Neural crest cell (in vitro differentiated cells): ENCODE results near the gene OBSCN. TPM values are rescaled to one million over a fixed set of nuclear protein-coding genes. Genes with fewer than 3 reads are reported as not detected.

Experiments used
- DNase-seq: peaks from one replicate; pipeline ENCODE4 v3.0.0; 2021; ENCODE audit warnings: low read depth, mixed read lengths, low spot score
- H3K27ac Mint-ChIP-seq: one replicate; pipeline ENCODE4 v1.8.0; 2021; ENCODE audit warnings: mild to moderate bottlenecking, mixed read lengths; ENCODE audit not compliant: unreplicated experiment
- H3K27me3 Mint-ChIP-seq: 2 replicates; pipeline ENCODE4 v1.8.0; 2021; ENCODE audit warnings: low read depth, mild to moderate bottlenecking, mixed read lengths
- H3K36me3 Mint-ChIP-seq: 2 replicates; pipeline ENCODE4 v1.8.0; 2021; ENCODE audit warnings: low read depth, mild to moderate bottlenecking, mixed read lengths
- H3K4me1 Mint-ChIP-seq: 2 replicates; pipeline ENCODE4 v1.8.0; 2021; ENCODE audit warnings: mixed read lengths
- H3K4me3 Mint-ChIP-seq: one replicate; pipeline ENCODE4 v1.8.0; 2021; ENCODE audit warnings: mild to moderate bottlenecking, mixed read lengths
- H3K9me3 Mint-ChIP-seq: 2 replicates; pipeline ENCODE4 v1.8.0; 2021; ENCODE audit warnings: mixed read lengths
- CTCF ChIP-seq: fragments of 200-600 bp; sonication (generic); conservative IDR thresholded peaks from 2 replicates; pipeline ENCODE4 v1.5.0; 2021; ENCODE audit warnings: antibody characterized with exemption, mild to moderate bottlenecking
- total RNA-seq: library from RNA; stranded (reverse); gene quantifications from 2 replicates; pipeline ENCODE4 v1.2.1, GENCODE V29; 2021

OBSCN gene
- total RNA-seq, 1 donor from 2014 or later, result 40.1 TPM

- no peaks in the 10 kb centered on the region for H3K27me3 Mint-ChIP-seq
Measured at GRCh38 chr1:228307218-228308023, 99.6 kb downstream of the OBSCN start.

GRCh38 chr1:228308085-228308601 lies 100.3 kb downstream of the OBSCN start:
- Mint-ChIP-seq H3K27me3 (no peaks in the 10 kb centered on the region), H3K9me3 (peaks cover 3% of the 10 kb centered on the region), H3K4me3 (no peak overlapping the region), H3K4me1 (no peaks in the 10 kb centered on the region), H3K27ac (no peak overlapping the region), H3K36me3 (peaks cover 28% of the 10 kb centered on the region)
- DNase-seq, result no peak
- no peak for TF ChIP-seq CTCF

More at GRCh38 chr1:228307218-228308023, 99.6 kb downstream of the OBSCN start:
- no peak for DNase-seq
- H3K36me3 Mint-ChIP-seq, result peaks cover 29% of the 10 kb centered on the region
- peaks cover 7% of the 10 kb centered on the region for H3K9me3 Mint-ChIP-seq
- no peak overlapping the region for H3K4me3 Mint-ChIP-seq
- H3K4me1 Mint-ChIP-seq, result no peaks in the 10 kb centered on the region
- no peak overlapping the region for H3K27ac Mint-ChIP-seq
- no peak for TF ChIP-seq CTCF

- peak; percentile 27 for TF ChIP-seq CTCF
- Mint-ChIP-seq H3K4me1 (no peaks in the 10 kb centered on the region), H3K4me3 (no peak overlapping the region), H3K27me3 (no peaks in the 10 kb centered on the region), H3K27ac (no peak overlapping the region), H3K9me3 (no peaks in the 10 kb centered on the region), H3K36me3 (peaks cover 23% of the 10 kb centered on the region)
- no peak for DNase-seq
Measured at GRCh38 chr1:228308628-228309325, 100.9 kb downstream of the OBSCN start.

GRCh38 chr1:228309326-228310067 lies 101.7 kb downstream of the OBSCN start:
- DNase-seq, result no peak
- Mint-ChIP-seq H3K4me1 (no peaks in the 10 kb centered on the region), H3K27ac (no peak overlapping the region), H3K27me3 (no peaks in the 10 kb centered on the region), H3K9me3 (no peaks in the 10 kb centered on the region), H3K4me3 (no peak overlapping the region), H3K36me3 (peaks cover 17% of the 10 kb centered on the region)
- TF ChIP-seq CTCF, result no peak

GRCh38 chr1:228310162-228310792 lies 102.4 kb downstream of the OBSCN start:
- peaks cover 14% of the 10 kb centered on the region for H3K36me3 Mint-ChIP-seq
- no peak overlapping the region for H3K27ac Mint-ChIP-seq
- no peak for TF ChIP-seq CTCF
- H3K9me3 Mint-ChIP-seq, result no peaks in the 10 kb centered on the region
- H3K27me3 Mint-ChIP-seq, result no peaks in the 10 kb centered on the region
- no peaks in the 10 kb centered on the region for H3K4me1 Mint-ChIP-seq
- DNase-seq, result no peak
- H3K4me3 Mint-ChIP-seq, result no peak overlapping the region
